Hematopoietic multipotent progenitor cell treated with erythropoietin and hydrocortisone succinate and interleukin-3 and kit ligand, for 15 days (in vitro differentiated cells): Measurements from ENCODE around the gene IFT81.
A peak's percentile ranks its signal among the peaks of the same experiment; 100 is the strongest.
"Not testable (repeated sequence)": the region's sequence is repeated elsewhere in the genome, so short reads cannot be mapped to it uniquely, and the experiment has no call there.

Experiments
- DNase-seq: peaks from one replicate; pipeline ENCODE4 v3.0.0-alpha.2; 2015; ENCODE audit warnings: low spot score

Gene IFT81

DNA sequence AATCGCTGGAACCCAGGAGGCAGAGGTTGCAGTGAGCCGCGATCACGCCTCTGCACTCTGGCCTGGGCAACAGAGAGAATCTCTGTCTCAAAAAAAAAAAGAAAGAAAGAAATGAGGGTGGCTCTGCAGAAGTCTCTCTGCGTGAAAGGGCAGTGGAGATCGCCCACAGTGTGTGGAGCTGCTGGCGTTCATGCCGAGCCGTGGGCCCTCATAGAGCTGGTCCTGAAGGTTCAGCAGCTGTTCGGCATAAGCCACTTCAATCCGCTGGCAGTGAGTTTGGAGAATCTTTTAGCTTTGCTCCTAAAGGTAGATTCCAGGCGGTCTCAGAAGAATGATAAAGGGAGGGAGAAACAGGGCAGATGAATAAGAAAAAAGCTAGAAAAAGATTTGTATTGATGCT is 120.2 kb downstream of the IFT81 start:
- no peak for DNase-seq

DNA sequence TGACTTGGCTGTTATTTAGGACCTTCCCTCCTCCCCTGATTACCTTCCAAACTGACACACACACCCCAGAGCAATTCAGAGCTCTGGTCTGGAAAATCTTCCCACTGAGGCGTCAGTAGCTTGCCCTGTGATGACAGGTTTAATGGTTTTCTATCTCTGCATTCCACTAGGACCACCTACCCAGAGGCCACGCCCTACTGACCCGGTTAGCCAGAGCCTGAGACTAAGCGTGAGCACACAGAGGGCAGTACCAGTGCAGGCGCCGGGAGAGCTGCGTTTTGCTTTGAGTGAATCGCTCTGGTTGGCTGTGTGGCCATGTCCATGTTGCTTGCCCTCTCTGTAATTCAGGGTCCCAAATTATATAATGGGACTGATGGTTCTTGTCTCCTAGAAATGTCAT is 120.7 kb downstream of the IFT81 start:
- DNase-seq: no peak

- peak; percentile 16 for DNase-seq
These were observed 121.2 kb downstream of the IFT81 start for GRCh38 chr12:110245369-110245772.

GRCh38 chr12:110246636-110247339 is 122.6 kb downstream of the IFT81 start:
- no peak for DNase-seq

DNA sequence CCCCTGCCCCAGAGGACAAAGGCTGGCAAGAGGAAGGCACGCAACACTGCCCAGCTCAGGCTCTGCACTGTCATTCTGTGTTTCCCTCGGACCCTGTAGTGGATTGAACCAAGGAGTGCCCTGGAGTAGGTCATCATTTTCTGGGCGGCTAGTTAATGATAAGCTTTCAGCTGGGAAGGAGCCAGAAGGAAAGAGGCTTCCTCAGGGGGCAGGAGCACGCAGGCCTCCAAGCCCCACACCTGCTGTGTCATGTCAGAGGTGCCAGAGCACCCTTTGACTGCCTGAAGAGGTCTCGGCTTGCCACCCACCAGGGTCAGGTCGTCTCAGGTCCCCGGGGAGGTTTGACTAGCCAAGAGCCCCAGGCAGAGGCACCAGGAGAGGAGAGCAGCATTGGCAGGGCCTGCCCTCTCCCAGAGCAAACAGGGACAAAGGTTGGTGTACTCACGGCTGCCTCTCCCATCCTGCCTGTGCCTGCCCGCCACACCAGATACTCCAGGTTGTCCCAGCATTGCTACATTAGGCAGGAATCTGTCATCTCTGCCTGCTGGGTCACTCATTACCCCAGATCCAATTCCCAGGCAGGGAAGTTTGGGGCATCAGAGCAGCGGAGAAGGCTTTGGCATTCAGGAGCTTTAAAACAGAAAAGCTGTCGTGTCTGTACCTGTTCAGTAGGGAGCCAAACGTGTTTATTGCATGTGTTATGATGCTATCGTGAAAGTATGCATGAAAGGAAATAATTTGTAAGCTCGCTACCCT is 123.4 kb downstream of the IFT81 start:
- no peak for DNase-seq

DNA sequence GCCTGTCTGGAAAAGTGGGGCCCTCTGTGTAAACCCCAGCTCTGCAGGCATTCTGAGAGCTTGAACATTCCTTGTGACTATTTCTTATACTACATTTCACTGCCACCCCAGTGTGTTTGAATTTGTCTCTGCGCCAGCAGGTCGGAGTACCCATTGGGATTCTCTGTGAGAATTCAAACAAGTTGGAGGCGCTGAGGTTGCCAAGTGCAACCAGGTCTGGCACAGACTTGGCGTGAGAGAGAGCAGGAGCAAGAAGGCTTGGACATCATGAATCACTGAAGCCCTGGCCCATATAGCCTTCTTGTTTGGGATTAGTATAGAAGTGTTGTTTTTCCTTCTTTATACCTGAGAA is 123.9 kb downstream of the IFT81 start:
- DNase-seq: no peak

- no peak for DNase-seq
These were observed 124.9 kb downstream of the IFT81 start for GRCh38 chr12:110249105-110249504.

- DNase-seq: no peak
These were observed 125.6 kb downstream of the IFT81 start for GRCh38 chr12:110249716-110250225.

DNA sequence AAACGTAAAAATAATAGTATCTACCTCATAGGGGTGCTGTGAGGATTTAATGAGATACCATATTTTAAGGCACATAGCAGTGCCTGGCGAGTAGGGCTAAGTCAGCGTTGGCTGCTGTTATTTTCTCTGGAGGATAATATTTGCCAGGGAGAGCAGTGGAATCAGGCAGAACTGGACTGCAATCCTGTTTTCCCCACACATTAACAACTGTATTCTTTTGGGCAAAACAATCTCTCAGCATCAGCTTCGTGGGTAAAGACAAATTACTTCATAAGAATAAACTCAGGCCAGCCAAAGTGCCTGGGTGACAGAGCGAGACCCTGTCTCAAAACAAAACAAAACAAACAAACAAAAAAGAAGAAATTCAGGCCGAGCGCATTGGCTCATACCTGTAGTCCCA is 127.2 kb downstream of the IFT81 start:
- no peak for DNase-seq

DNA sequence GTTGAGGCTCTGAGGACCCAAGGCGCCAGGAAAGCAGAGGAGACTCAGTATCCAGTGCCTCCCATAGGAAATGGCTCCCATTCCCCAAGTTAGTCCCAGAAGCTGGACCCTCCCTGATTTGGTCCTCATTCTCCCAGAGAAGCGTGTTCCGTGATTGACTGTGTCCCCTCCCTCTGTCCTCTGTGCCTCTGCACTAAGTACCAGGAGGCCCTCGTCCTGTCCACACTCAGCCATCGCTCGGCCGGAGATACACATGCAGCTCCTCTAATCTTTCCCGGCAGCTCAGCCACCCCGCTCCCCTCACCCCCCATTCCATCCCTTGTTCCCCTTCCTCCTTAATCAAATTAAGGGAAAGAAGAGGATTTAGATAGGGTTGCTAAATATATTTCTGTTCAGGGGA is 128.6 kb downstream of the IFT81 start:
- no peak for DNase-seq

GRCh38 chr12:110253176-110253575 is 129.0 kb downstream of the IFT81 start:
- no peak for DNase-seq

DNA sequence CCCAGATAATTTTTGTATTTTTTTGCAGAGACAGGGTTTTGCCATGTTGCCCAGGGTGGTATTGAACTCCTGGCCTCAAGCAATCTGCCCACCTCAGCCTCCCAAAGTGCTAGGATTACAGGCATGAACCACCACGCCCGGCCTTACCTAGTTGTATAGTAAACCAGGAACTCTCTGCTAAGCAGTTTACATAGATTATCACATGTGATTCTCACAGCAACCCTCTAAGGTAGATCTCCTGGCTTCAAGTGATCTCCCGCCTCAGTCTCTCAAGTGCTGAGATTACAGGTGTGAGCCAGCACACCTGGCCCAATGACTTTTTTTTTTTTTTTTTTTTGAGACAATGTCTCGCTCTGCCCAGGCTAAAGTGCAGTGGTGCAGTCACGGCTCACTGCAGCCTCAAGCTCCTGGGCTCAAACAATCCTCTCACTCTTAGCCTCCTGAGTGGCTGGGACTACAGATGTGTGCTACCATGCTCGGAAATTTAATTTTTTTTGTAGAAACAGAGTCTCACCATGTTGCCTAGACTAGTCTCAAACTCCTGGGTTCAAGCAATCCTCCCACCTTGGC is 130.9 kb downstream of the IFT81 start:
- DNase-seq: no peak

DNA sequence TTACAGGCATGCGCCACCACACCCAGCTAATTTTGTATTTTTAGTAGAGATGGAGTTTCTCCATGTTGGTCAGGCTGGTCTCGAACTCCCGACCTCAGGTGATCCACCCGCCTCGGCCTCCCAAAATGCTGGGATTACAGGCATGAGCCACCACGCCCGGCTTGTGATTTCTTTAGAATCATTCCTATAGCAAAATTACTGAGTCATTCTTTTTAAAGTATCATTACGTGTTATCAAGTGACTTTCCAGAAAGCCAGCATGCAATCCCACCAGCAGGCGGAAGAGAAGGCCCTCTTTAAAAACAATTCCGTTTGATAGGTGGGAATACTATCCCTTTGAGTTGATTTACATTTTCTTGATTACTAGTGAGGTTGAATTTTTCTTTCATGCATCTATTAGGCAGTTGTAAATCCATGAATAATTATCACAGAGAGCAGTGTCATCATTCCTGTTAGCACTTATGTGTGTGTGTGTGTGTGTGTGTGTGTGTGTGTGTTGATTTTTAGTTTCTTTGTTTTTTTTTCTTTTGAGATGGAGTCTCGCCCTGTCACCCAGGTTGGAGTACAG is 131.8 kb downstream of the IFT81 start:
- not testable (repeated sequence) for DNase-seq

DNA sequence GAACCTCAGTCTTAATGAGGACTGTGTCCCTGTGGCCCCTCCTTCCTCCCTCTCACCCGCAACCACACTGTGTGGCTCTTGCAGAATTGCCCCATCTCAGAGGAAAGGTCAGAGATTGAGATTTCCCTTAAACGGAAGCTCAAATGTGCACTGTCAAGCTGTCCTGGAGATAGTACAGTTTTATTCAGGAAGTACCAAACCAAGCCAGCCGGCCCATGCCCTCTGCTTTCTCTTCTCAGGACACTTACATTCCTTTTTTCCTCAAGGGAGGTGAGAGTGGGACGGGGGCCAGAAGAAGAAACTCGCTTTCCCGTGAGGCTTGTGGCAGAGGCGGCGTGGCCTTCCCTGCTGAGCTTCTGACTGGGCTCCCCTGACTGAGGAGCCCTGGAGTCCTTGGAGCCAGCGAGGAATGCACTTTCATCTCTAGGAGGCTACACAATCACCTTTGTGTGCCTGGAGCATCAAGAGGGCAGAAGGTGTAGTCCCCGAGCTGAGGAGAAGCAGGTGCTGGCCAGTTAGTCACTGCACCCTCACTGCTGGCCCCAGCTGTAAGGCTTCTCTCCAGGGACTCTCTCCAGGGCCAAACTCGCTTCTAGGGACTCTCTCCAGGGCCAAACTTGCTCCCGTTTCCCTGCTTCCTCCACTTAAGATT is 132.7 kb downstream of the IFT81 start:
- DNase-seq: no peak

DNA sequence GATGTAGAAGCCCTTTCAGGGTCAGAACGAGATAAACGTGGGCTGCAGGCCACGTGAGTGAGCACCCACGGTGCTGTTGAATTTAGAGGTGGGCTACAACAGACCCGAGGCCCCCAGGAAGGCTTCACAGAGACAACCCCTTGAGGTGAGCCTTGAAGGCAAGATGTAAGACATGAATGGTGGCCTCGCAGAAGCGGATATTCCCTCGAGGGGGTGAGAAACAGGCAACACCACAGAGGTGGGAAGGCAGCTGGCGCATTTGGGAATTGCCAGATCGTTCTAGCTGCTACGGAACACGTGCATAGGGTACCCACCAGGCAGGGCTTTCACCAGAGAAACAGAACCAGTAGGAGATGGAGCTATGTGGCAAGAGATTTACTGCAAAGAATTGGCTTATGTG is 134.3 kb downstream of the IFT81 start:
- DNase-seq: no peak

DNA sequence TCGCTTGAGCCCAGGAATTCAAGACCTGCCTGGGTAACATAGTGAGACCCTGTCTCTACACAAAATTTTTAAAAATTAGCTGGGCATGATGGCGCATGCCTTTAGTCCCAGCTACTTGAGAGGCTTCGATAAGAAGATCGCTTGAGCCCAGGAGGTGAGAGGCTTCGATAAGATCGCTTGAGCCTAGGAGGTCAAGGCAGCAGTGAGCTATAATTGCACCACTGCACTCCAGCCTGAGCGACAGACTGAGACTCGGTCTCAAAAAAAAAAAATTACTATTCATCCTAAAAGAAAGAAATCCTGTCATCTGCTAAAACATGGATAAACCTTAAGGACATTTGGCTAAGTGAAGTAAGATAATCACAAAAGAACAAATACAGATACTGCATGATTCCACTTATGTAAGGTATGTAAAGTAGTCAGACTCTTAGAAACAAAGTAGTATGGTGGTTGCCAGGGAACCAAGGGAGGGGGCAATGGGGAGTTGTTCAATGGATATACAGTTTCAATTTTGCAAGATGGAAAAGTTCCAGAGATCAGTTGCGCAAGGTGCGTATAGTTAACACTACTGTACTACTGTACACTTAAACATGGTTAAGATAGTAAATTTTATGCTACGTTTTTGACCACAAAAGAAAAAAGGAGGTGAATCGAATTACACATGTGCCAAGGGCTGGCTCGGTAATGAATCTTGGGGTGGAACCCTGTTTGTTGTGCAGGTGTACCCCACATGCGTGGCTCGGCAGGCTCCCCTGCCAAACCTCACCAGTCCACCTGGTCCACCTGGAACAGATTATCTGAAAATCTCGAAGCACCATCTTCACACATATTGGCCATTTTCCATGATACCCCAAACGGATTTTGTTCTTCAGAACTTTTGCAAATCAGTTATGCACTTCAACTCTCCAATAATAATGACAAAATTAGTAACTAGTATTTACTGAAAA is 138.6 kb downstream of the IFT81 start:
- DNase-seq: no peak

- no peak for DNase-seq
These were observed 142.3 kb downstream of the IFT81 start for GRCh38 chr12:110266381-110266960.

DNA sequence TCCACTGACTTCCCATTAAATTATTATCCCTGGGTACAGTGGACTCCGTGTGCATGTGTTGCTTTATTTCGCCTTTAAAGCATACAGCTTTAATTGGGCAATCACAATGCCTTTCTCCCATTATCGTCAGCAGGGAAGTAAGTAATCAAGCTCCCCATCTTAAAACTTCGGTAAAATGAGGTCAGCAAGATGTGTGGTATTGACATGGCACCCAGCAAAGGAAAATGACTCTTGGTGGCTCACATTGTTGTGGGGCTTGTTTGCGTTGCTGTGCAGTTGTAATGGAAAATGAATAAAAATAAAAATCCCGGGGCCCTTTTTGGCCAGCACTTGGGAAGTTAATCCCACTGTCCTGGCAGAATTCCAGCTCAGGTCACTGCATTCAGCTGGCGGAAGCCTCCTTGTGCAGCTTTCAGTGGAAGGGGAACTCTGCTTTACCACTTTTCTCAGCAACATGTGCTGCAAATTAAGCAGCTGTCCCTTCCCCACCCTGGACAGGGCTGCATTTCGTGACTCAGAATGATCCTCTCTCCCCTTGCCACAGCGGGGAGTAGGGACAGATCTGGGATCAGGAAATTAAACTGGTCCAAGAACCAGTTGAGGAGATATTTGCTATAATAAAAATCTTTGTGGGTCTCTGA is 142.9 kb downstream of the IFT81 start:
- DNase-seq: no peak
